HG03175 (cell line): ENCODE results near the gene STAC3.

Experiments
- ATAC-seq: cut with Tn5 transposase; IDR thresholded peaks from one replicate; pipeline ENCODE4 v1.9.1; 2021; ENCODE audit warnings: mild to moderate bottlenecking, moderate library complexity; ENCODE audit not compliant: unreplicated experiment

Gene STAC3

DNA sequence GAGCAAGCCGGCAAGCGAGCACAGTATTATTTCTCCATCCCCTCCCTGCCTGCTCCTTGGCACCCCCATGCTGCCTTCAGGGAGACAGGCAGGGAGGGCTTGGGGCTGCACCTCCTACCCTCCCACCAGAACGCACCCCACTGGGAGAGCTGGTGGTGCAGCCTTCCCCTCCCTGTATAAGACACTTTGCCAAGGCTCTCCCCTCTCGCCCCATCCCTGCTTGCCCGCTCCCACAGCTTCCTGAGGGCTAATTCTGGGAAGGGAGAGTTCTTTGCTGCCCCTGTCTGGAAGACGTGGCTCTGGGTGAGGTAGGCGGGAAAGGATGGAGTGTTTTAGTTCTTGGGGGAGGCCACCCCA, 38.3 kb downstream of the STAC3 start:
- no peak for ATAC-seq

DNA sequence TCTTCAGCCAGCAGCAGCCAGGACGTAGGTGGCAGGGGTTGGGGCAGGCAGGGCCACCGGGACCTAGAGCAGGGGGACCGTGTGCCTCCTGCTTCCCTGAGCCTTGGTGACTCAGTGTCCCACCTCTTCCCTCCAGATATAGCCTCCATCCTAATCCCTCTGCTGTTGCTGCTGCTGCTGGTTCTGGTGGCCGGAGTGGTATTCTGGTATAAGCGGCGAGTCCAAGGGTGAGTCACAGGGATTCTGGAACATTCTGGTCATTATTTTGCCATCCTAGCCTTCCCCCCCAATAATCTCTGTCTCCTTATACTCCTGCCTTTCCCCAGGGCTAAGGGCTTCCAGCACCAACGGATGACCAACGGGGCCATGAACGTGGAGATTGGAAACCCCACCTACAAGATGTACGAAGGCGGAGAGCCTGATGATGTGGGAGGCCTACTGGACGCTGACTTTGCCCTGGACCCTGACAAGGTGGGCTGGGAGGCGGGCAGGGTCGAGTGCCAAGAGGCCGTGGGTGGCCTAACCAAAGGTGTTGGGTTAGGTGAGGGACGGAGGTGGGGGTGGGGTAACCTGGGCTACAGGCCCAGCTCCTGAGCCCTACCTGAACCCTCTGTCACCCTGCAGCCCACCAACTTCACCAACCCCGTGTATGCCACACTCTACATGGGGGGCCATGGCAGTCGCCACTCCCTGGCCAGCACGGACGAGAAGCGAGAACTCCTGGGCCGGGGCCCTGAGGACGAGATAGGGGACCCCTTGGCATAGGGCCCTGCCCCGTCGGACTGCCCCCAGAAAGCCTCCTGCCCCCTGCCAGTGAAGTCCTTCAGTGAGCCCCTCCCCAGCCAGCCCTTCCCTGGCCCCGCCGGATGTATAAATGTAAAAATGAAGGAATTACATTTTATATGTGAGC, 38.9 kb downstream of the STAC3 start:
- ATAC-seq, result no peak

DNA sequence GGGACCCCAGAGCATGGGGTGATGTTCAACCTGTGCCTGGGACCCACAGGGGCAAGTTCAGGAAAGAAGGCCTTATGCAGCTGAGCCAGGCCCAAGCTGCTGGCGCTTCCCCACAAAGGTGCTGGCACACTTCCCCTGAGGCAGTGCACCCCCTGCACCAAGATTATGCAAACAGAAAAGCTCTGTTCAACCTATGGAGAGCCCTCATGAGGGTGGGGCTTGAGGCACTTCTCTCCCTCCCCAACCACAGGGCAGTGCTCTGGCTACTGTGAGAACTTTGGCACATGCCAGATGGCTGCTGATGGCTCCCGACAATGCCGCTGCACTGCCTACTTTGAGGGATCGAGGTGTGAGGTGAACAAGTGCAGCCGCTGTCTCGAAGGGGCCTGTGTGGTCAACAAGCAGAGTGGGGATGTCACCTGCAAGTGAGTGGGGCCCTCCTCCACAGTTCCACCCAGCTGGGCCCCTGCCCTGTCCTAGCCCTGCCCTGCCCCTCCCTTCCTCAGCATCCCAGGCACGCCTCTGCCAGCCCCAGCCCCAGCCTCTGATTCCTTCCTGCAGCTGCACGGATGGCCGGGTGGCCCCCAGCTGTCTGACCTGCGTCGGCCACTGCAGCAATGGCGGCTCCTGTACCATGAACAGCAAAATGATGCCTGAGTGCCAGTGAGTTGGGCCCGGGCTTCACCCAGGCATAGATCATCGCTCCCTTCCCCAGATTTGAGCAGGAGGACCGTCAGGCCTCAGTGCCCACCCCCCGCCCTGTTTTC, 39.9 kb downstream of the STAC3 start:
- no peak for ATAC-seq

DNA sequence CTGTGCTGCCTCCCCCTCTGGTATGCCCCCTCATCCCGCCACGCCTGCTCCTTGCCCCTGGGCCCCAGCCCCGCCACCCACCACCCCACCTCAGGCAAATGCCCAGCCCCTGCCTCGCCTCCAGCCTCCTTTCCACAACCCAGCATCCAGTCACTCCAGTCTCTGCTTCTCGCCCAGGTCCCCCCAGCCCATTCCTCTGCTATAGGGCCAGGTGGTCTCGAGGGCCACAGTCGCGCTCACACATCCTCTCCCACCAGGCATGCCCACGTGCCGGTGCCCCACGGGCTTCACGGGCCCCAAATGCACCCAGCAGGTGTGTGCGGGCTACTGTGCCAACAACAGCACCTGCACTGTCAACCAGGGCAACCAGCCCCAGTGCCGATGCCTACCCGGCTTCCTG, 40.5 kb downstream of the STAC3 start:
- ATAC-seq, result no peak

DNA sequence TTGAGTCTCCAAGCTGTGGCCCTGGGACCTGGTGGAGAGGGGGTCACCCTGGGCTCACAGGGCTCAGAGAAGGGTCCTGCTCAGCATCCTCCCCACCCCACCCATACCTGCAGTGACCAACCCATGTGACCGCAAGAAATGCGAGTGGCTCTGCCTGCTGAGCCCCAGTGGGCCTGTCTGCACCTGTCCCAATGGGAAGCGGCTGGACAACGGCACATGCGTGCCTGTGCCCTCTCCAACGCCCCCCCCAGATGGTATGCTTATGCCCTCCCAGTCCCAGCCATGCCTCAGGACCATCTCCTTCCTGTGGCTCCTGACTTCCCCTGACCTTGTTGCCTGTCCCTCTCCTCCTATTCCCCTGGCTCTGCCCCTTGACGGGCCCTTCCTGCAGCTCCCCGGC, 41.1 kb downstream of the STAC3 start:
- no peak for ATAC-seq

DNA sequence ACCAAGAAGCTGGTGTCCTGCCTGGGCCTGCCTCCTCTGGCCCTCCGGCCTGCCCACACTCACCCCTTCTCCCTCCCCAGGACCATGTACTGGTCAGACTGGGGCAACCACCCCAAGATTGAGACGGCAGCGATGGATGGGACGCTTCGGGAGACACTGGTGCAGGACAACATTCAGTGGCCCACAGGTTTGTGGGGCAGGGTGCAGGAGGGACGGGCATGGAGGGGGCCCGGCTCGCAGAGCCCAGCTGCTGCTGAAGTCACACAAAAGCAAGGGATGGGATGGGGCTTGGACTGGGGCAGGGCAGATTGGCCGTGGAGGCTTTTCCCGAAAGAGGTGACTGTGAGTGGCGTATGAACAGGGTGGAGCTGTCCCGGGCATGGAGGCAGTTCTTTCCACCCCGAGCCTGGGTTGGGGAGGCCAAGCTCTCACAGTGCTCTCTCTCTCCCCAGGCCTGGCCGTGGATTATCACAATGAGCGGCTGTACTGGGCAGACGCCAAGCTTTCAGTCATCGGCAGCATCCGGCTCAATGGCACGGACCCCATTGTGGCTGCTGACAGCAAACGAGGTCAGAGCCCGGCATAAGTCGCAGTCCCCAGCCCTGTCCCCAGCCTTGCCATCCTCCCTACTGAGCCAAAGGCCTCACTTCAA, 42.2 kb downstream of the STAC3 start:
- ATAC-seq, result no peak

DNA sequence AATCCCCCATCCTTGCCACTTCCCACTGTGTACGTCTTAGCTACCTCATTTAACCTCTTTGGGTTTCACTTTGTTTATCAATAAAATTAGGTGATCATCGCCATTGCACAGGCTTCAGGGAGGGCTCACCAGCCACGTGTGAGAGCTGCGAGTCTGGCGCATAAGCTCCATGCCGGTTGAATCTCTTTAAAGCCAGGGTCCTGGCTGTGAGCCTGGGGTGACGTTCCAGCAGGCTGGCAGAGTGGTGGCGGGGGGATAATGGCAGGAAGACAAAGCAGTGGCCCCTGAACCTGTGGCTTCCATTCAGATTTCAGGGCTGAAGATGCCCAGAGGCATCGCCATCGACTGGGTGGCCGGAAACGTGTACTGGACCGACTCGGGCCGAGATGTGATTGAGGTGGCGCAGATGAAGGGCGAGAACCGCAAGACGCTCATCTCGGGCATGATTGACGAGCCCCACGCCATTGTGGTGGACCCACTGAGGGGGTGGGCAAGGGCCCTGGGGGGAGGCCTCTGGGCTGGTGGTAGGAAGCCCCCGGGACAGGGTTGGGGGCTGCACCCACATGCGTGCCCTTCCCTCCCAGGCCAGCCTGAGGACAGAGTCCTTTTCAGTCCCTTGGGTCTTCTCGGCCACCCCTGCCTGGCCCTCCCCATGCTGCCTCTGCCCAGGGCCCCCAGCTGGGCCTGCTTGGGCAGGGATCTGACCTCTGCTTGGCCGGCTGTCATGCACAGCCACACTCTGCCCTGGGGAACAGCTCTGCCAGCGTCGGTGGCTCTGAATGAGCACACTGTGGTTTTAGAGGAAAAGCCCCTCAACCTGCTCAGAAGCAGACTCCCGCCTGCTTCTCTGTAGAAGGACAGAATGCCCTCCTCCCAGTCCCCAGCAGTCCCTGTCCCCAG, 43.0 kb downstream of the STAC3 start:
- ATAC-seq, result no peak

DNA sequence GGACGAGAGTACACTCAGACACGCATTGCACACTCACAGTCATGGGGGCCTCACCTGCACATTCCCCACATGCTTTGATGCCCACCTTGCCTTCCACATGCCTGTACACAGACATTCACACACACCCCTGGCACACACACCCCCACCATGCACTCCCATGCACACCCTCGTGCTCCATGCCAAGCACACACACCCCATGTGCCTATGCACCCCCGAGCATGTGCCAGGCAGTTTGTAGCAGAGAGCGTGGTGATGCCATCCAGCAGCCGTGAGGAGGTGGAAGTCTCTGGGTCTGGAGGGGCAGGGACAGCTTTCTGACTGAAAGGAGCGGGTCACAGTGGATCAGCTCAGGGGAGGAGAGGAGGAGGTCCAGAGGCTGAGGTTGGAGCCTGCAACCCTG, 45.1 kb downstream of the STAC3 start:
- no peak for ATAC-seq

DNA sequence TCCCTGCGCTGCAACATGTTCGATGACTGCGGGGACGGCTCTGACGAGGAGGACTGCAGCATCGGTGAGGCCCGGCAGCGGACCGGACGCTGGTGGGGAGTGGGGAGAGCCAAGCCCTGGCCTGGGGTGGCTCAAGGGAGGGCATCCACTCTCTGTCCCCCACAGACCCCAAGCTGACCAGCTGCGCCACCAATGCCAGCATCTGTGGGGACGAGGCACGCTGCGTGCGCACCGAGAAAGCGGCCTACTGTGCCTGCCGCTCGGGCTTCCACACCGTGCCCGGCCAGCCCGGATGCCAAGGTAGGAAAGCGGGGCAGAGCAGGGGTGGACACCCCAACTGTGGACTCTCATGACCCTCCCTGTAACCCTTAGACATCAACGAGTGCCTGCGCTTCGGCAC, 45.8 kb downstream of the STAC3 start:
- ATAC-seq, result no peak

DNA sequence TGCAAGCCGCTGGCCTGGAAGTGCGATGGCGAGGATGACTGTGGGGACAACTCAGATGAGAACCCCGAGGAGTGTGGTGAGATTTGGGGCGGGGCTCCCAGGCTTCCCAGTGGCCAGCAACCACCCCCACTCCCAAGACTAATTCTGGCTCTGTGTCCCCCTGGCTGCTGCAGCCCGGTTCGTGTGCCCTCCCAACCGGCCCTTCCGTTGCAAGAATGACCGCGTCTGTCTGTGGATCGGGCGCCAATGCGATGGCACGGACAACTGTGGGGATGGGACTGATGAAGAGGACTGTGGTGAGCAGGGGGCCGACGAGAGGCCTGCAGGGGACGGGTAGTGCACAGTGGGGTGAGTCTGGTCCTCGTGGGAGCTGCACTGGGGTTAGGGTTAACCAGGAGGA, 46.5 kb downstream of the STAC3 start:
- ATAC-seq, result no peak

DNA sequence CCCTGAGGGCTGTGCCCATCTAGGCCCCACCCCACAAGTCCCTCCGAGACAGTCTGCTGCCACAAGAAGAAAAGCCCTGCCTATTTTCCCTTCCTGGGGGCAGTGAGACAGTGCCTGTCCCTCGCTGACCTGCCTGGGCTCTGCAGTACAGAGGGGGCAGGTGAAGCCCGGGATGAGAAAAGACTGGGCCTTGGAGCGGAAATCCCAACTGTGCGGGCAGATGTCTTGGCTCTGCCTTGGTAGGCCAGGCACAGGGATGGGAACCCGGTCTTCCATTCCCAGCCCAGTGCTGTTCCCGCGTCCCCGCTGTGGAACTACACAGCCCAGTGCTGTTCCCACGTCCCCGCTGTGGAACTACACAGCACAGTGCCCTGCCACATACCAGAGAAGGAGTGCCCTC, 47.2 kb downstream of the STAC3 start:
- ATAC-seq, result no peak

DNA sequence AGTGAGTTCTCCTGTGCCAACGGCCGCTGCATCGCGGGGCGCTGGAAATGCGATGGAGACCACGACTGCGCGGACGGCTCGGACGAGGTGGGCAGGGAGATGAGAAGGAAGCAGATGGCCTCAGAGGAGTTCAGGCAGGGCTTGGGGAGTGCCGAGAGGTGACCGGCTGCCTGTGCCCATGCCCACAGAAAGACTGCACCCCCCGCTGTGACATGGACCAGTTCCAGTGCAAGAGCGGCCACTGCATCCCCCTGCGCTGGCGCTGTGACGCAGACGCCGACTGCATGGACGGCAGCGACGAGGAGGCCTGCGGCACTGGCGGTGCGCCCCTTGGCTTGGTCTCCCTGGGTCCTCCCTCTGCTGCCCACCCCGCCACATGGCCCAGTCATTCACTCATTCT, 47.8 kb downstream of the STAC3 start:
- no peak for ATAC-seq

DNA sequence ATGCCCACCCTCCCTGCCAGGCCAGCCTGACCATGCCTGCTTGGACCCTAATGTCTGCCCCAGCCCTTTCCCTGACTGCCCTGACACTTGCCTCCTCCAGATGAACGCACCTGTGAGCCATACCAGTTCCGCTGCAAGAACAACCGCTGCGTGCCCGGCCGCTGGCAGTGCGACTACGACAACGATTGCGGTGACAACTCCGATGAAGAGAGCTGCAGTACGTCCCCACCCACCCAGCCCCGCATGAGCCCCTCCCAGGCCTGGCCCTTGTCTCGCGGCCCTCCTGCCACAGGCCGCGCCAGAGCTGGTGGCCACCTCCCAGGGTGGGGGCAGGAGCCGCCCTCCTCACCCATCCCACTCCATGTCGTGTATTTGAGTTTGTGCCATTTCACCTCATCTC, 48.7 kb downstream of the STAC3 start:
- no peak for ATAC-seq

DNA sequence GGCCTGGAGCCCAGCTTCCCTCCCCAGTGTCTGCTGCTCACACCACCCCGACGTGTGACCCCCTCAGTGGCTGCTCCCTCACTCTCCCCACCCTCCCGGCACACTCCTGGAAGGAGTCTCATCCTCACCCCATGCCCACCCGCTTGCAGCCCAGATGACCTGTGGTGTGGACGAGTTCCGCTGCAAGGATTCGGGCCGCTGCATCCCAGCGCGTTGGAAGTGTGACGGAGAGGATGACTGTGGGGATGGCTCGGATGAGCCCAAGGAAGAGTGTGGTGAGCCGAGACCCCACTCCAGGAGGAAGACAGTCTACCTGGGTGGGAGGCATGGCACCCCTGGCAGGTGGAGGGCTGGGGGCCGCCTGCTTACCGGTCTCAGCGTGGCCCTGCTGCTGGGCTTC, 49.4 kb downstream of the STAC3 start:
- ATAC-seq, result no peak

DNA sequence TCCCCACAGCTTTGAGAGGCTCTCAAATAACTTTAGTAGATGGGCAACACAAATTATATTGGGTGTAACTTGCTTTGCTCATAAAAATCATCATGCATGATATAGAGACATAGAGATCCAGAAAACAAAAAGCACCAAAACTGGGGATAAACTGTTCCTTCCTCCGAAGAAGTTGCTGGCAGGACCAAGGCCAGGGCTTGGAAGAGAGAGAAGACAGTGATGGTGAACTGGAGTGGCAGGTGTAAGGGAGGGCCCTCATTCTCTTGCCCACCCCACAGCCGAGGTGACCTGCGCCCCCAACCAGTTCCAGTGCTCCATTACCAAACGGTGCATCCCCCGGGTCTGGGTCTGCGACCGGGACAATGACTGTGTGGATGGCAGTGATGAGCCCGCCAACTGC, 49.8 kb downstream of the STAC3 start:
- ATAC-seq, result no peak

DNA sequence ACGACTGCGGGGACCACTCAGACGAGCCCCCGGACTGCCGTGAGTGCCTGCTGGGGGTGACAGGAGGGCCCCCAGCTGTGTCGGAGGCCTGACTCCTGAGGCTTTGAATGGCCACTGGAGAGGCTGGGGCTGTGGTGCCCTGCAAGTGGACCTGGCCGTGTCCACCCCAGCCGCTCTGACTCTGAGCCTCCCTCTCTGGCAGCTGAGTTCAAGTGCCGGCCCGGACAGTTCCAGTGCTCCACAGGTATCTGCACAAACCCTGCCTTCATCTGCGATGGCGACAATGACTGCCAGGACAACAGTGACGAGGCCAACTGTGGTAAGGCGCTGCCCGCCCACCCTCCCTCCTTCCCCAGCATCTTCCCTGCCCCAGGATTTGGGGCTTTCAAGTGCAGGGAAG, 50.5 kb downstream of the STAC3 start:
- no peak for ATAC-seq

DNA sequence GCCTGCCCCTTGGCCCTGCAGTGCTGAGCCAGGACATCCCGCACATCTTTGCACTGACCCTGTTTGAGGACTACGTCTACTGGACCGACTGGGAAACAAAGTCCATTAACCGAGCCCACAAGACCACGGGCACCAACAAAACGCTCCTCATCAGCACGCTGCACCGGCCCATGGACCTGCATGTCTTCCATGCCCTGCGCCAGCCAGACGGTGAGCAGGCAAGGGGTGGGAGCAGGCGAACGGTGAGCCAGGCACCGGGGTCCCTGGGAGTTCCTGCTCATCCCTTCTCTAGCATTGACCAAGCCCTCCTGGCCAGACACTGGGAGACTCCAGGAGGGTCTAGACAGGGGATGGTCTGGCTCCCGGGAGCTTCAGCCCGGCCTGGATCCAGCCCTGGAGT, 51.8 kb downstream of the STAC3 start:
- ATAC-seq, result no peak

DNA sequence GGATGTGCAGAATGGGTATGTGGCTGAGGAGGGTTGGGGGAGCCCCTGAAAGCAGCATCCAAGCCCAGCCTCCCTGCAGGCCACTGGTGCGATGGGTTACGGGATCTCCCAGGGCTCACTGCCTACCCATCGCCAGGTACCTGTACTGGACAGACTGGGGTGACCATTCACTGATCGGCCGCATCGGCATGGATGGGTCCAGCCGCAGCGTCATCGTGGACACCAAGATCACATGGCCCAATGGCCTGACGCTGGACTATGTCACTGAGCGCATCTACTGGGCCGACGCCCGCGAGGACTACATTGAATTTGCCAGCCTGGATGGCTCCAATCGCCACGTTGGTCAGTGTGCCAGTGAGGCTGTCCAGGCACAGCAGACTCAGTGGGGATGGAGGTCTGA, 52.7 kb downstream of the STAC3 start:
- ATAC-seq, result no peak

DNA sequence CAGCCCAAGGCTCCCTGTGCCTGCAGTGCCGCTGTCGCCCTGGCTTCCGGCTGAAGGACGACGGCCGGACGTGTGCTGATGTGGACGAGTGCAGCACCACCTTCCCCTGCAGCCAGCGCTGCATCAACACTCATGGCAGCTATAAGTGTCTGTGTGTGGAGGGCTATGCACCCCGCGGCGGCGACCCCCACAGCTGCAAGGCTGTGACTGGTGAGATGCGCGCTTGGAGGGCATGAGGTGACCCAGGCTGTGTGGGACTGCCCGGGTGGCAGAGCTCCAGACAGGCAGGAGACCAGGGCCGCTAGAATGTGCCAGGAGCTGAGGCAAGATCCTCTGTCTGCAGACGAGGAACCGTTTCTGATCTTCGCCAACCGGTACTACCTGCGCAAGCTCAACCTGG, 54.0 kb downstream of the STAC3 start:
- ATAC-seq, result no peak

DNA sequence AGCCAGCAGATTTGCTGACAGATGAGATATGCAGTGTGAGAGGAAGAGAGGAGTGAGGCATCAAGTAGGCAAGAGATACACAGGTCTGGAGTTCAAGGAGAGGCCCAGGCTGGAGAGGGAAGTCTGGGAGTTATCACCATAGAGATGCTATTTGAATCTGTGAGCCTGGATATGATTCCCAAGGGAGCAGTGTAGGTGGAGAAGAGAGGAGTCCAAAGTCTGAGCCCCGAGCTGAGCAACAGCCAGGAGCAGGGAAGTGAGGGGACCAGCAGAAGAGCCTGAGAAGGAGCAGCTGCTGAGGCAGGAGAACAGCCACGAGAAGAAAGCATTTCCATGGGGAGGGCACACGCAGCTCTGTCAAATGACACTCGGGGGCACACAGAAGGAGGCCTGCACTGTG, 54.5 kb downstream of the STAC3 start:
- no peak for ATAC-seq
